A549 (cell line): ENCODE results near the gene FANCI. TPM values are rescaled to one million over a fixed set of nuclear protein-coding genes. Genes with fewer than 3 reads are reported as not detected.
A peak's percentile ranks its signal among the peaks of the same experiment; 100 is the strongest.

Experiments
- ATAC-seq, 2 experiments: fragments of 200-7000 bp in 1 of 2; fragments of >200 bp in 1 of 2; cut with Nextera tagmentation in 1 of 2; cut with Tn5 transposase in 1 of 2; 3 replicates each; pipeline versions ENCODE4 v1.8.0 to v1.9.1; 2018 to 2020; ENCODE audit warnings: mild to moderate bottlenecking in 1 of 2, moderate library complexity in 1 of 2
- CTCF ChIA-PET: fragments of 300-600 bp; sonication (Branson Sonifier 250); formaldehyde crosslinking; extraction: SDS; loops from one replicate; lab custom pipeline; 2021; ENCODE audit warnings: antibody characterized with exemption, inconsistent platforms; lab: Yijun Ruan, JAX
- POLR2A ChIA-PET: fragments of 350-600 bp; formaldehyde crosslinking; extraction: SDS; loops from one replicate; lab custom pipeline; 2021; ENCODE audit warnings: antibody characterized with exemption, inconsistent platforms; lab: Yijun Ruan, JAX
- DNase-seq, 2 experiments: peaks; one replicate each; pipeline versions ENCODE4 v3.0.0 to v3.0.0-alpha.2; 2011 to 2016; ENCODE audit warnings: low read depth in 1 of 2, low spot score in 1 of 2
- FAIRE-seq: peaks from 2 replicates; lab custom pipeline; 2011; peaks lifted over from hg19 to GRCh38; lab: Jason Lieb, UNC
- H3K27ac ChIP-seq, 2 experiments: fragments of >200 bp; sonication (Bioruptor Twin); formaldehyde crosslinking; 3 replicates each; pipeline ENCODE4 v1.5.1; 2016 to 2017
- H3K4me1 ChIP-seq: fragments of >200 bp; sonication (Bioruptor Twin); formaldehyde crosslinking; 3 replicates; pipeline ENCODE4 v1.6.1; 2016
- H3K4me2 ChIP-seq: fragments of >200 bp; sonication (Bioruptor Twin); formaldehyde crosslinking; 3 replicates; pipeline ENCODE4 v1.6.1; 2016
- H3K4me3 ChIP-seq: fragments of >200 bp; sonication (Bioruptor Twin); formaldehyde crosslinking; 3 replicates; pipeline ENCODE4 v1.5.1; 2016
- H3K9me3 ChIP-seq: fragments of >200 bp; sonication (Bioruptor Twin); formaldehyde crosslinking; 3 replicates; pipeline ENCODE4 v1.6.1; 2016
- CHD4 ChIP-seq: fragments of 200-600 bp; sonication (generic); IDR thresholded peaks from 2 replicates; pipeline ENCODE4 v1.6.1; 2016; ENCODE audit warnings: antibody characterized with exemption, mild to moderate bottlenecking, borderline replicate concordance
- EHF ChIP-seq: fragments of 250-450 bp; sonication (Bioruptor Pico); IDR thresholded peaks from 2 replicates; pipeline ENCODE4 v1.5.0; 2020; ENCODE audit warnings: mild to moderate bottlenecking
- EHMT2 ChIP-seq: fragments of 200-600 bp; sonication (generic); IDR thresholded peaks from 2 replicates; pipeline ENCODE4 v1.6.1; 2016; ENCODE audit warnings: antibody characterized with exemption, low read depth, mild to moderate bottlenecking, moderate library complexity
- ESRRA ChIP-seq: fragments of 150-350 bp; IDR thresholded peaks from 2 replicates; pipeline ENCODE4 v1.6.1; 2014; ENCODE audit warnings: mild to moderate bottlenecking, low read length, borderline replicate concordance
- FOSL2 ChIP-seq, 2 experiments: fragments of 450-650 bp in 1 of 2; fragments of >200 bp in 1 of 2; sonication (Bioruptor Twin) in 1 of 2; formaldehyde crosslinking; IDR thresholded peaks; 2 replicates each; pipeline versions ENCODE4 v1.5.0 to v1.6.1; 2016 to 2020; ENCODE audit warnings: mild to moderate bottlenecking in 1 of 2, moderate library complexity in 1 of 2
- GATA3 ChIP-seq: IDR thresholded peaks from 2 replicates; pipeline ENCODE4 v1.6.1; 2012; ENCODE audit warnings: borderline replicate concordance
- HDAC2 ChIP-seq: fragments of 200-600 bp; sonication (generic); IDR thresholded peaks from 2 replicates; pipeline ENCODE4 v1.6.1; 2016
- HOXB5 ChIP-seq: fragments of 250-450 bp; sonication (Bioruptor Pico); IDR thresholded peaks from 2 replicates; pipeline ENCODE4 v1.5.0; 2020; ENCODE audit warnings: mild to moderate bottlenecking, moderate library complexity
- MAFK ChIP-seq: fragments of 450-650 bp; IDR thresholded peaks from 2 replicates; pipeline ENCODE4 v1.6.1; 2014; ENCODE audit not compliant: partially characterized antibody
- NPAS2 ChIP-seq: fragments of 250-450 bp; sonication (Bioruptor Pico); IDR thresholded peaks from 2 replicates; pipeline ENCODE4 v1.8.0; 2022; ENCODE audit warnings: mild to moderate bottlenecking, moderate library complexity, borderline replicate concordance
- POLR2A ChIP-seq: IDR thresholded peaks from 2 replicates; pipeline ENCODE4 v1.6.1; 2012; ENCODE audit warnings: mild to moderate bottlenecking, low read length
- RFX5 ChIP-seq: fragments of 450-650 bp; IDR thresholded peaks from 2 replicates; pipeline ENCODE4 v1.7.1; 2014; ENCODE audit warnings: antibody characterized with exemption, mild to moderate bottlenecking, moderate library complexity
- RNF2 ChIP-seq: fragments of 200-600 bp; sonication (generic); IDR thresholded peaks from 2 replicates; pipeline ENCODE4 v1.6.1; 2016; ENCODE audit warnings: low read depth, mild to moderate bottlenecking, antibody characterized with exemption, moderate library complexity, borderline replicate concordance
- ZNF302 ChIP-seq: fragments of 250-450 bp; sonication (Bioruptor Pico); IDR thresholded peaks from 2 replicates; pipeline ENCODE4 v1.9.0; 2021; ENCODE audit warnings: inconsistent platforms, mild to moderate bottlenecking, moderate library complexity
- WGBS: methylation state at CpG from one replicate; pipeline ENCODE4 v1.1.6; 2017; ENCODE audit errors: missing lambda C conversion rate; 5-methylcytosine and 5-hydroxymethylcytosine counted together
- polyA plus RNA-seq, 4 experiments: library from polyadenylated mRNA; depleted of rRNA in 3 of 4; stranded (reverse); fragments of >200 nt; fragmentation: RNase III in 1 of 4; extraction: RNeasy Plus Mini Kit Qiagen cat#74134 plus additional on column Dnase treatment in 1 of 4; gene quantifications; 2 replicates in 3 of 4; 3 replicates in 1 of 4; pipeline ENCODE4 v1.2.3, GENCODE V29; 2011 to 2017
- TF ChIP-seq, protein P1 (sequence below): IDR thresholded peaks from 2 replicates; pipeline ENCODE4 v1.6.1; 2012; ENCODE audit warnings: low read depth, borderline replicate concordance
- TF ChIP-seq, protein P2 (sequence below): fragments of 150-350 bp; IDR thresholded peaks from 2 replicates; pipeline ENCODE4 v1.6.1; 2014; ENCODE audit warnings: low read depth, mild to moderate bottlenecking, low read length

Gene FANCI
- polyA plus RNA-seq, 2 of the 4 experiments (the other 2 are of a cell fraction): 101 to 123 TPM

DNA sequence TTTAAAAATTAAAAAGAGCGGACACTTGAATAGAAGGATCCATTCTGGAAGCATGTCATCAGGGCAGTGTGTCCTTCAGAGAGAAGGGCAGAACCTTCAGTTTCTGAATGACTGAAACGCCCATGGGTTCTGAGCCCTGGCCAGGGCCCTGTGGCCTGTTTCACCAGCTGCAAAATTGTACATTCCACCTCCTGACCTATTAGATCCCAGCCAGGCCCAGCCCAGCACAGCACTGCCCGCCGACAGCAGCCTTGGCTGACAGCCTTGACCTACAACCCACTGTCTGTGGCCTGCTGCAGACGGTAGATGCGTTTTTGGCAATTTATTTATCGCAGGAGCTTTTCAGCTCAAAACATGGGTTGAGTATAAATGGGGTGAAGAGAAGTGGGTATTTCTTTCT lies 96.8 kb downstream of the FANCI start:
- ATAC-seq (no peak; a peak in 1 of 6 replicates), FAIRE-seq (no peak), DNase-seq (no peak)
- no peak overlapping the region for H3K27ac ChIP-seq
- H3K4me1 ChIP-seq: peaks cover 5% of the 10 kb centered on the region; the same call in 2 of the 3 replicates
- CTCF ChIA-PET: interaction anchor here (1.1 to 34.7 kb wide), 4 partner anchors 10 to 436 kb away, joined by 3 to 593 read pairs (median 6); no protein-coding TSS in a partner anchor
- POLR2A ChIA-PET: no interaction called here
- no peak overlapping the region for H3K4me2 ChIP-seq
- no peak overlapping the region for H3K4me3 ChIP-seq
- WGBS: 65% methylated on average over 7 of the region's 7 CpGs
- H3K9me3 ChIP-seq: no peaks in the 10 kb centered on the region
- TF ChIP-seq GATA3 (no peak), NPAS2 (no peak), POLR2A (no peak), CHD4 (no peak), ESRRA (no peak), RFX5 (no peak), FOSL2 (IDR thresholded peaks at IDR 0.05) (no peak), FOSL2 (CRISPR knock-in tag; IDR thresholded peaks at IDR 0.05) (no peak), EHF (no peak)
- TF ChIP-seq, protein P1, sequence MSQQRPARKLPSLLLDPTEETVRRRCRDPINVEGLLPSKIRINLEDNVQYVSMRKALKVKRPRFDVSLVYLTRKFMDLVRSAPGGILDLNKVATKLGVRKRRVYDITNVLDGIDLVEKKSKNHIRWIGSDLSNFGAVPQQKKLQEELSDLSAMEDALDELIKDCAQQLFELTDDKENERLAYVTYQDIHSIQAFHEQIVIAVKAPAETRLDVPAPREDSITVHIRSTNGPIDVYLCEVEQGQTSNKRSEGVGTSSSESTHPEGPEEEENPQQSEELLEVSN: no peak

DNA sequence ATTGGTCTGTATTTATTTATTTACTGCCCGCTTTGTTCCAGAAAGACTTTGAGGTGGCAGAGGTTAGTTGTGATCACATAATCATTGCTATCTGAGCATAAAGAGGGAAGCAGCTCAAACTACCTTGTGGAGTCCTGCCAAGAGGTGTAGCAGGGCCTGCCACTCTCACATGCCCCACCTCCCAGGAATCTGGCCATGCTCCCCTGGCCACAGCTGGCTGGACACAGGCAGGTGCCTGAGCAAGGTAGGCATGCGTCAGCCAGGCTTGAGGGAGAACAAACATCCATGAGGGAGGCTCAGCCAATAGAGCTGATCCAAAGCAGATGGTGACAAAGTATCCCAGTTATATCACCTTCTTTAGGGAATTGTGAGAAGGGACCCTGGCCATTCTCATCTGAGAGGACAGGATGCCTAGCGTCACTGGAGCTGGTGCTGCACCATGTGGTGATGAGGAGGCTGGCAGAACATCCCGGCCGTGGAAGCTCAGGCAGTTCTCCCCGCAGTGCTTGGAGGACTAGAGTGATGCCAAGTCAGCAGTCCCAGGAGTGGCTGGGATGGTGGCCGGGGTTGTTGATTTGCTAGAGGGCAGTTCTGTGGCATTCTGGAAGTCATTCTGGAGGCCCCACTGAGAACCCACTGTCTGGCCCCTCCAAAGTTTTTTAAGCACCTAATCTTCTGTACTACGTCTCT lies 97.7 kb downstream of the FANCI start:
- POLR2A ChIA-PET: no interaction called here
- 70% methylated on average over 8 of the region's 8 CpGs for WGBS
- H3K9me3 ChIP-seq: no peaks in the 10 kb centered on the region
- no peak overlapping the region for H3K4me2 ChIP-seq
- H3K4me3 ChIP-seq: no peak overlapping the region
- H3K27ac ChIP-seq: no peak overlapping the region
- peak in 1 of 2 experiments; percentile 22; a peak in 2 of 6 replicates for ATAC-seq
- TF ChIP-seq MAFK (peak; percentile 13), ZNF302 (no peak)
- CTCF ChIA-PET: interaction anchor here (0.8 to 34.7 kb wide), 5 partner anchors 11 to 437 kb away, joined by 3 to 593 read pairs (median 3); no protein-coding TSS in a partner anchor
- DNase-seq: no peak
- FAIRE-seq: no peak
- no peaks in the 10 kb centered on the region for H3K4me1 ChIP-seq

DNA sequence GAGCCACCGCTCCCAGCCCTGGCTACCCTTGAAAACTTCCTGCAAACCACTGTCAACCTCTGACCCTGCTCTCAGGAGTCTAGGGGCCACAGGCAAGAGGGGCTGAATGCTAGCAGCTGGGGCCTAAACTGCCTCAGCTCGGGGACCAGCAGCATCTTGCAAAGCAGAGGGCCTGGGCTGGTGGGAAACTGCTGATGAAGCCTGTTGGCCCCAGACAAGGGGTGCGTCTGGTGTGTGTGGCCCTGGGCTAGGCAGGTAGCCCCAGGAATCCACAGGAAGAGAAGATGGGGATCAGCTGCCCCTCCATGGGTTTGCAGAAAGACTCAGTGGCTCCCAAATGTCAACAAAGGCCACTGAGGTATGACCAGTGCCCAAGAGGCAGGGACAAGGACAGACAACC lies 99.1 kb downstream of the FANCI start:
- no peak for TF ChIP-seq RNF2
- TF ChIP-seq HOXB5 (CRISPR knock-in tag): no peak
- no peak for TF ChIP-seq EHMT2
- Histone ChIP-seq H3K4me2 (no peak overlapping the region), H3K4me1 (no peaks in the 10 kb centered on the region), H3K27ac (no peak overlapping the region), H3K9me3 (no peaks in the 10 kb centered on the region), H3K4me3 (no peak overlapping the region)
- CTCF ChIA-PET: interaction anchor here (0.6 to 34.7 kb wide), 3 partner anchors 13 to 130 kb away, joined by 4 to 593 read pairs (median 9); no protein-coding TSS in a partner anchor
- DNase-seq (no peak), ATAC-seq (no peak), FAIRE-seq (no peak)
- 86% methylated on average over 2 of the region's 3 CpGs for WGBS
- POLR2A ChIA-PET: interaction anchor here (0.6 kb wide), 1 partner anchor 104 kb away, joined by 4 read pairs; no protein-coding TSS in a partner anchor

DNA sequence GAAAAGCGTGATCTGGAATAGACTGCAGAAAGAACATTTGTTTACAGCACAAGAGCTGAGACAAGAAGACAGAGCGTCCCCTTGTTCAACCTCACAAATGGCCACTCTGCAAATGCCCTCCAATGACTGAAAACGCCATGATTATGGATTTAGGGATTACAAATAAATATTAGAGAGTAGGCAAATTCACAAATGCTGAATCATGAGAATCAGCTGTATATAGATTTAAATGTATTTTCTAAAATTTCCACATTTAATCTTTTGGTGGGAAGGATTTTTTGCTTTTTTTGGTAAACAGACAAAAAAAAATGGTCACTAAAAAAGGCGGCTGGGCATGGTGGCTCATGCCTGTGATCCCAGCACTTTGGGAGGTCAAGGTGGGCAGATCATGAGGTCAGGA lies 101.5 kb downstream of the FANCI start:
- H3K27ac ChIP-seq: no peak overlapping the region
- FAIRE-seq (no peak), DNase-seq (no peak), ATAC-seq (no peak)
- TF ChIP-seq HDAC2: no peak
- TF ChIP-seq, protein P2, sequence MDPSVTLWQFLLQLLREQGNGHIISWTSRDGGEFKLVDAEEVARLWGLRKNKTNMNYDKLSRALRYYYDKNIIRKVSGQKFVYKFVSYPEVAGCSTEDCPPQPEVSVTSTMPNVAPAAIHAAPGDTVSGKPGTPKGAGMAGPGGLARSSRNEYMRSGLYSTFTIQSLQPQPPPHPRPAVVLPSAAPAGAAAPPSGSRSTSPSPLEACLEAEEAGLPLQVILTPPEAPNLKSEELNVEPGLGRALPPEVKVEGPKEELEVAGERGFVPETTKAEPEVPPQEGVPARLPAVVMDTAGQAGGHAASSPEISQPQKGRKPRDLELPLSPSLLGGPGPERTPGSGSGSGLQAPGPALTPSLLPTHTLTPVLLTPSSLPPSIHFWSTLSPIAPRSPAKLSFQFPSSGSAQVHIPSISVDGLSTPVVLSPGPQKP: no peak
- no peak for TF ChIP-seq CHD4
- TF ChIP-seq MAFK: peak; percentile 76
- TF ChIP-seq, all 56 proteins: peak for 1
- no peak overlapping the region for H3K4me2 ChIP-seq
- H3K4me1 ChIP-seq: no peaks in the 10 kb centered on the region
- ChIA-PET CTCF (interaction anchor here (0.6 to 34.7 kb wide), 8 partner anchors 12 to 127 kb away, joined by 3 to 593 read pairs (median 4); no protein-coding TSS in a partner anchor), POLR2A (interaction anchor here (0.6 kb wide), 1 partner anchor 21 kb away, joined by 4 read pairs; no protein-coding TSS in a partner anchor)
- WGBS: 61% methylated on average over 4 of the region's 4 CpGs
- no peaks in the 10 kb centered on the region for H3K9me3 ChIP-seq
- no peak overlapping the region for H3K4me3 ChIP-seq
